ENCODE results near the gene TIGD7.
"Not testable (repeated sequence)": the region's sequence is repeated elsewhere in the genome, so short reads cannot be mapped to it uniquely, and the experiment has no call there.

The TIGD7 gene

DNA sequence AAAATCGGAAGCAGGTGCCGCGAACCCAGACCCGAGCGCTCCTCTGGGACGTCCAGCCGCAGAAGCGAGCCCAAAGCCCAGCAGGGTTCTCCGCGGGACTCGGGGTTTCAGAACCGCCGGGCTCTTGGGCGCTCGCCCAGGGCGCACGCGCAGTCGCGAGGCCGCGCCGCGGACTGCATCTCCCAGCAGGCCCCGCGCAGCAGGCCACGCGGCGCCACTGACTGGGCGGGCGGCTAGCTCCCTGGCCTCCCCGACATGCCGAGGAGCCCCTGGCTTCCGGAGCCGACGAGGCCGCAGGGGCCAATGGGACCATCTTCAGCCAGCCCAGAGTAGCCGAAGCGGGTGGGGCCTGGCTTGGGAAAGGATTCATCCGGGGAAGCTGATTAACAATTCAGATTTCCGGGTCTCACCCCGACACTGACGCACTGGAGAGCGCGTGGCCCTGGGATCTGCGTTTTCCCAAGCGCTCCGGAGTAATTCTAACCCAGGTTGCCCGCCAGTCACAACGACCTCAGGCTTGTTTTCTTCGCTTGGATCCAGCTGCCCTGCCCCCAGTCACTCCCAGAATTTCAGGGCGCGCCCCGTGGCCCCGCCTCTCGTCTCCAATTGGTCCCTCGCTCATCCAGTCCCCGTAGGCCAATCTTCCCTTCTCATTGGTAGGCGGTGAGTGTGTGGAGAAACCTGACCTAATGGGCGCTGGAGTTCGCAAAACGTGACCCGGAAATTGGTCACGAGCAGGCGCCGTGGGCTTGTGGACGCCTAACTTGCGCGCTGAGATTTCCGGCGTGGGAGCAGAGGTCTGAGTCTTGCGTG lies 22.3 kb downstream of the TIGD7 start, which contains the start of gene ZNF263:
TSS of gene ZNF263 (plus strand) at position 762 of the 813 bp plus-strand sequence. CDS start 328 bp downstream, outside the sequence.
- DNase-seq (ENCODE audit: low spot score) = peak; percentile 94

DNA sequence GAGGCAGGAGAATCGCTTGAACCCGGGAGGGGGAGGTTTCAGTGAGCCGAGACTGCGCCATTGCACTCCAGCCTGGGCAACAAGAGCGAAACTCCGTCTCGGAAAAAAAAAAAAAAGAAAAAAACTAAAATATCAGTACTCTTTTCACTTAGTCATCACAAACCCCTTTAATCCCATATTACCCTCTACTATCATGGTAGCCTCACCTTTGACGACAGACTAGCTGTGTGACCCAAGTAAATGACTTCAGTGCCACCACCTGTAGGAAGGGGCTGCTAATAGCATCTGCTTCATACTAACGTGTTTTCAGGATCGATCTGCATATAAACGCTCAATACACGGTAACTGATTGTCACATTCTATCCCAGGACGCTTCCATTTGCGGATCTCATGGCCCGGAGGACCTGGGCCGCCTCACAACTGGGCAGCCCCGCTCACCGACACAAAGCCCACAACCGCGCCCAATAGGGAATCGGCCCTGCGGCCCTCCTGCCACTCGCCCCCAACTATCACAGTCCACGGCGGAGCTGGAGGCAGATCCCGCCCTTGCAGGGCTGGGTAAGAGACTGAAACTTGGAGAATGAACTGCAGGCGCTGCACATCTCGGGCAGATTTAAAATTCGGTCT lies 23.0 kb downstream of the TIGD7 start:
- peak; percentile 78 for DNase-seq (ENCODE audit: low spot score)

DNA sequence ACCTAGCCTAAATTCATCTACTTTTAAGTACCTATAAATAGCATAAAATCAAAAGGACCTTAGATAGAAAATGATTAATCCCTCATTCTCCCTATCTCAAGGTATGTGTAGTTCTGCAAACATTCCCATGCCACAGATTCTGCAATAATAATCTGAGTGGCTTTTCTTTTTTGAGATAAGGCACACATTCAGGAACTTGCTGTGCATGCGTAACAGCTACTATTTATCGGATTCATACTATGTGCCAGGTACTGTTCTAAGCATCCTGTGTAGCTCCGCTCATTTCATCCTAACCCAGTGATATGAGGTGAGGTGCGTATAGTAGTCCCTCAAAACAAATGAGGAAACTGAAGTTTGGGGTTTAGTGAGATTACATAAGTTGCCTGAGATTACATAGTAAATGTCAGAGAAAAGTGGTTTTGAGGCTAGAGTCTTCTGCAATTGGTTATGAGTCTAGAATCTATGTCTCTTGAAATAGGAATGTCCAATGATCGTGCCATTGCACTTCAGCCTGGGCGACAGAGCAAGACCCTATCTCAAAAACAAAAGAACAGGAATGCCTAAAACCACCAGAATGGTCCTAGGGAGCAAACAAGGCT lies 23.9 kb downstream of the TIGD7 start:
- DNase-seq (ENCODE audit: low spot score) = no peak

DNA sequence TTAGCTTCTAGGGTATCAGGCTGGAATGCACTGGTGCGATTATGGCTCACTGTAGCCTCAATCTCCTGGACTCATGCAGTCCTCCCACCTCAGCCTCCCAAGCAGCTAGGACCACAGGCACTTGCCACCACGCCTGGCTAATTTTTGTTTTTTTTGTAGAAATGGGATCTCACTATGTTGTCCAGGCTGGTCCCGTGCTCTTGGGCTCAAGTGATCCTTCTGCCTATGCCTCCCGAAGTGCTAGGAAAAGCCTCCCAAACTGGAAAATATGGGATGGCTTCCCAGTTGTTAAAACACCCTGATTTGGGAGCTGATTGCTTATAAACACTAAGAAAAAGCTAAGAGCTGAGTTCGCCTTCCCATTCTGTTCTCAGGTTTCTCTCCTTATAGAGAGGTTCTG lies 28.6 kb downstream of the TIGD7 start:
- no peak for DNase-seq (ENCODE audit: low spot score)

DNA sequence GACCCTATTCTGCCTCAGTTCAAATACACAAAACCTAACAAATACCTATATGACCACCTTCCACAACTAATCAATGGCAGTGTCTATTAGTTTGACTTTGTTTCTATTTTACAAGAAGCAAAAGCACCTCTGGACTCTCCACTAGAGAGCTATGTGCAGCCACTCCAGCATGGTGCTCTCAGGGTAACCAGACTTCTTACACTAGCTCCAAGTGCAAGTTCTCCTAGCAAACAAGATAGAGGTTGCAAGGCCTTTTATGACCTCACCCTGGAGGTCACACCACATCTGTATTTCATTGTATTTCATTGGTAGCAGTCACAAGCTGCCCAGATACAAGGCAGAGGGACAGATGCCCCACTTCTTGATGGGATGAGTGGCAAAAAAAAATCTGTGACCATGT lies 30.3 kb downstream of the TIGD7 start:
- DNase-seq (ENCODE audit: low spot score) = no peak

DNA sequence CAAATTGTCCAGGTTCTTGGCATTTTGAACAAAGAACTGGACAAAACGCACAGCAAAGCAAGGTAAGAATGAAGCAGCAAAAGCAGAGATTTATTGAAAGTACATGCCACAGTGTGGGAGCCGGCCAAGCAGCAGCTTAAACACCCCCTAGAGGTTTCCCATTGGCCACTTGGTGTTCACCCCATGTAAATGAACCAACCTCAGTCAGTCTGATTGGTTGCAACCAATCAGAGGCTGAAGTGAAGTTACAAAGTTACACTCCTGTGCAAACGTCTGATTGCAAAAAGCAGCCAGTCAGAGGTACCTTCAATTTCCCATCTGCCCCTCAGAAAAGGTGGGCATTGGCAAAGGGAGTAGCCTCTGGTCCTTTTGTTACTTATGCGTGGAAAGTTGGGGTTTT lies 30.7 kb downstream of the TIGD7 start:
- no peak for DNase-seq (ENCODE audit: low spot score)

DNA sequence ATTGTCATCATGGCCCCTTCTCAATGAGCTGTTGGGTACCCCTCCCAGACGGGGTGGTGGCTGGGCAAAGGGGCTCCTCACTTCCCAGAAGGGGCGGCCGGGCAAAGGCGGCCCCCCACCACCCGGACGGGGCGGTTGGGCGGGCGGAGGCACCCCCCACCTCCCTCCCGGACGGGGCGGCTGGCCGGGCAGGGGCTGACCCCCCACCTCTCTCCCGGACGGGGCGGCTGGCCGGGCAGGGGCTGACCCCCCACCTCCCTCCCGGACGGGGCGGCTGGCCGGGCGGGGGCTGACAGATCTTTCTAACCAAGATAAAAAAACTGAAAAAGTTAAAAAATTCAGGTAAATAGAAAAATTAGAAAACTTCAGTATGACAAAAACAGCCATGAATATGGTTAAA lies 33.9 kb downstream of the TIGD7 start:
- DNase-seq (ENCODE audit: low spot score) = not testable (repeated sequence)

DNA sequence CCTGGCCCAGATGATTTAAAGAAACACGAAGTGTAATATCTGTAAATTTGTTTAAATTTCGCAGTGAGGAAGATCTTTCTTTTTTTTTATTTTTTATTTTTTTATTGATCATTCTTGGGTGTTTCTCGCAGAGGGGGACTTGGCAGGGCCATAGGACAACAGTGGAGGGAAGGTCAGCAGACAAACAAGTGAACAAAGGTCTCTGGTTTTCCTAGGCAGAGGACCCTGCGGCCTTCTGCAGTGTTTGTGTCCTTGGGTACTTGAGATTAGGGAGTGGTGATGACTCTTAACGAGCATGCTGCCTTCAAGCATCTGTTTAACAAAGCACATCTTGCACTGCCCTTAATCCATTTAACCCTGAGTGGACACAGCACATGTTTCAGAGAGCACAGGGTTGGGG lies 34.5 kb downstream of the TIGD7 start:
- DNase-seq (ENCODE audit: low spot score) = not testable (repeated sequence)

DNA sequence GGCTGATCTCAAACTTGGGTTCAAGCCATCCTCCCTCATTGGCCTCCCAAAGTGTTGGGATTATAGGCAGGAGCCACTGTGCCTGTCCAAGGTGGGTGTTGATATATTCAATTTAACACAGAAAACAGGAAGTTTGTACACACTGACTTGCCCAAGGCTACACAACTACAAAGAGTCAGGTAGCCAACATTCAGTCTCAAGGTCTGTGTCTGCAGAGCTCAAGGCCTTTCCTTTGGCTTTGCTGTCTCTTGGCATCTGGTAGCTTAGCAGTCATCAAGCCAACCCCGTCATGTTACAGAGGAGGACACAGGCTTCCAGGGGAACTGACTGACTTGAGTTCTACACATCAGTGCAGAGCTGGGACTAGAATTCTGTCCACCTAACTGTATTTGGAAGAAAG lies 36.9 kb downstream of the TIGD7 start:
- DNase-seq (ENCODE audit: low spot score) = no peak

DNA sequence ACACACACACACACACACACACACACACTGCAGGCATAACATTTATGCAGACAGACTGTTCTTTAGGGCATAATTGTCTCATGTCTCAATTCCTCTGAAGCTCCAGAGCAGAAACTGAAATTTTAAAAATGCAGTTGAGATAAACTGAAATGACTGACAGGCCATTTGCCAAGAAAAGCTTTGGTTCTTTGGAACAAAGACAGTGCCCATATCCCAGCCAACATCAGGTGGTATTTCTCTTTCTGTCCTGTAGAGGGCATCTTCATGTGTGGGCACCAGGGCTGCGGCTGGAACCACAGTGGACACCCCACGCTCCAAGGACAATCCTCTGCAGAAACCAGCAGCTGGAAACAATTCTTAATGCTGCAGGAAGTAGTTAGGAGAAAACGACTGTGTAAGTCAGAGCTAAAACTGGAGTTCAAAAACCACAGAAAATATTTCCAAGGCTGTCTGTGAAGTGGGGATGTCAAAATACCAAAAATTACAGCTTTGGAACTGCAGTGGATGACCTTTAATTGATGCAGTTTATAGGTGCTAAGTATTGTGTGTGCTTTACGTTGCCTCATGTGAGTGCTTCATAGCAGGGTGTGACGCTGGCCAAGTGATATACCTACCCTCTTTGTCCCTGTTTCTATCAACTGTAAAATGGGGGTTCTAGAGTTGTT lies 38.2 kb downstream of the TIGD7 start:
- DNase-seq (ENCODE audit: low spot score) = peak; percentile 38

DNA sequence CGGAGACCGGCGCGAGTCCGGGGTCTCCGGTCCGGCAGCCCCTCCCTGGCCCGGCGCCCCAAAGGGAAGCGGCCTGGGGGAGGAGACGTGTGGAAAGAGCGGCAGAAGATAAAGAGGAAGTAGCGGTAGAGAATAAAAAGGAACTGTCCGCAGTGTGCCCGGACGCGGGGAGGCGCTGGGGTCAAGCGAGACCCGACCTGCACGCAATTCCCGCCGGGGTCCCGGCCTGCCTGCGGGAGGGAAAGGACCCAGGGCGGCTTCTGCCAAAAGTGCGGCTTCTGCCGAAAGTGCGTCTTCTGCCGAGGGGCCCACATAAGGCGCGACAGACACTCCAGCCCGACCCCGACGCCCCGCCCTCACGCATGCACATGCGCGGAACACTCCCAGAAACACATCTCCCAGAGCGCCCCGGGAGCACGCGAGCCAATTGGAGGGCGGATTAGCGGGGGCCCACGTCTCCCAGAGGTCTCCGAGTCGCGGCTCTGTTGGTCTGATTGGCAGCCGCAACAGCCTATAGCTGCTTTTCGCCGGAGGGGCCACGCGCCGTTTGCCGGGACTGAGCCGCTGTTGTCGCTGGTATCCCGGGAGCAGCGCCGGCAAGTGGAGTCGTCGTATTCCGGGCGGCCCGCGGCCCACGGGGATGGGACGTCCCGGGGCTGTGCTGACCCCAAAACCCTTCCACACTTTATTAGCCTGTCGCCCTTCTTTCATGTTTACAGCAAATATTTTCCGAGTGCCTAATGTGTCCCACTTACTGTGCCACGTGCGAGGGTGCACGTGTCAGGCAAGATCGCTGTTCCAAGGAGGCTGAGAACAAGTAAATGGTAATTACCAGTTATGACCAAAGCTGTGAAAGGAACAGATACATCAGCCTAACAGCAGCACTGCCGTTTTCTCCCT lies 40.8 kb downstream of the TIGD7 start:
- peak; percentile 95 for DNase-seq (ENCODE audit: low spot score)

DNA sequence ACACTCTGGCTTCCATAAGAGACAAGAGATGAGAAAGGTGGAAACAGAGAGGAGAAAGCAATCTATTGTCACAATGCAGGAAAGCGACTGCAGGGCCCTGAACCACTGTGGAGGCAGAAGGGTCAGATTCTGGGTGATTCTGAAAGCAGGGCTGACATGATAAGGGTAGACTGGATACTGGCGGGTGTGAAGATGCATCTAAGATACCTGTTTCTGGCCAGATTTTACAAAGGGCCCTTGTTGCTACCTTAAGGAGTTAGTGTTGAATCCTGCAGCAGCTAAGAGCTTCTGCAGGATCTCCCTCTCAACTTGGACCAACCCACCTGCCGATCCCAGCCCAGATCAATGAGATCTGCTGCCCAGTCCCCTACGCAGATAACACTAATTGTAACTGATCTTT lies 42.7 kb downstream of the TIGD7 start:
- DNase-seq (ENCODE audit: low spot score) = no peak

DNA sequence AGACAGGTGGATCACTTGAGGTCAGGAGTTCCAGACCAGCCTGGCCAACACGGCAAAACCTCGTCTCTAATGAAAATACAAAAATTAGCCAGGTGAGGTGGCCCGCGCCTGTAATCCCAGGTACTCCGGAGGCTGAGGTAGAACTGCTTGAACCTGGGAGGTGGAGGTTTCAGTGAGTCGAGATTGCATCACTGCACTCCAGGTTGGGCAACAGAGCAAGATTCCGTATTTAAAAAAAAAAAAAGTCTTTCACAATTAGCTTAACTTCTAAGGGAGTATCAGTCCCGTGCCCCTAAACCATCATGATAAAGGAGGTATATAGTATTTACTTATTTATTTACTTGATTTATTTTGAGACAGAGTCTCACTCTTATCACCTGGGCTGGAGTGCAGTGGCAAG lies 45.4 kb downstream of the TIGD7 start:
- no peak for DNase-seq (ENCODE audit: low spot score)

DNA sequence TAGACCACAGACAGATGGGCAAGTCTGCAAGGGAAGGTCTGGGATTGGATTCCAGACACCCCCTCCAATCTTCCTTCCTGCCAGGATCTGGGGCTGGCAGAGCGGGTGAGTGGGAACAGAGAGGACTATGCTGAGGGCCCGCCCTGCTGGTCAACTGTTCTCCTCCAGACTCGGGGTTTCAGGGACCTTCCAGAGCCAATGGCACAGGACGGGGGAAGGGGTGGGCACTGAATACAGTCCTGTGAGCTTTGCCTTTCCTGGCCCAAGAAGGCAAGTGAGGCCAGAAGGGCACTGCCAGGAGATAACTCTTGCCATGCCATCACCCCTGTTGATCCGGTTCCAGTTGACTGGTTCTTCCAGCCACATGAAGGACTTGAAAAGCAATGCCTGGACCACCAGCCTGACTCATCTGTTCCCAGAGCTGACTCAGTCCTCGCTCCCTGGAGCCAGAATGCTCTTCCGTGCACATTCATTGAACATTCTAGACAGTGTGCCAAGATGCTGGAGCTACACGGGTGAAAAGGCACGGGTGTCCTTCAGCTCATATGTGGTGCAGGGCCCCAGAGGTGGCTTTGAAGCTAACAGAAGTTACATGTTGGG lies 48.3 kb downstream of the TIGD7 start:
- DNase-seq (ENCODE audit: low spot score) = no peak

DNA sequence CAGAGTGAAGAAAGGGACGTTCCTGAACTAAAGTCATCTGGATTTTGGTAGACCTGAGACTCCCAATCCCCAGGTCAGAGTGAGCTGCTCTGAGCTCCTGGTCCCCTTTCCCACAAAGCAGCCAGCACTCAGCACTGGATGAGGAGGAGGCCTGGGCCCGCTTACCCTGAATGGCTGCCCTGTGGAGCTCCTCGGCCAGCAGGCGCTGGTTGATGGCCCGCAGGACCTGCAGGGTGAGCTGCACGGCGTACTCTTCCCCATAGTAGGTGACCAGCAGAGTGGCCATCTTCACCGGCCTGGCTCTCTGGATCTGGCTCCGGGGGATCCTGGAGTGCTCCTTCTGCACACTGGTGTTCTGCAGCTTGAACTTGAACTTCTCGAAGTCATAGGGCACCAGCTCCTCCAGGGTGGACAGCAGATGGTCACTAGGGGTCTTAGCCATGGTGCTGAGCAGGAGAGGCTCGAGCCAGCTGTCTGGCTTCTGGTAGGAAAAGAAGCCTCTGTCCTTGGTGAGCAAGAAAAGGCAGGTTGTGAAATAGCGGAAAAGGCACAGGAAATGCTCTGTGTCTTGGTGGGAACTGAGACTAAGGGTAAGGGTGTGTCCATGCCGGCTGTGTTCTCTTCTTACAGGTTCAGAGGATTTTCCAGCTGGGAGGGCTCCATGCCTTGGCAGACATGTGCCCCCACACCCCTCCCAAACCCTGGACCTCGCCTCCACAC lies 48.9 kb downstream of the TIGD7 start, which contains the start of gene MEFV:
TSS of gene MEFV (minus strand) at position 488 of the 720 bp plus-strand sequence. CDS start at position 442, 46 bp downstream.
- no peak for DNase-seq (ENCODE audit: low spot score)

DNA sequence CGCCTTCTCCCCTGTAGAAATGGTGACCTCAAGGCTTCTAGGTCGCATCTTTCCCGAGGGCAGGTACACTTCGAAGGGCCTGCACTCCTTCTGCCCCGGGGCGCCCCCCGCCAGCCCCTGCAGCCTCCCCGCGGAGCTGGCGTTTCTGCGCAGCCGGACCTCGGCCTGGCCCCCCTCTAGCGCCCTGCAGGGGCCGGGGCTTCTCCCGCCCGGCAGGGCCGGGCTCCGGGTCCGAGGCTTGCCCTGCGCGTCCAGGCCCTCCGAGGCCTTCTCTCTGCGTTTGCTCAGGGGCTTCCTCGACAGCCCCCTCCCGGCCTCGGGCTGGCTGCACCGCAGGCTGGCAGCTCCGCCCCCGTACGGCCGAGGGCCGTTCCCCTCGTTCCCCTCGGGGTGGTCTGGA lies 50.9 kb downstream of the TIGD7 start:
- no peak for DNase-seq (ENCODE audit: low spot score)

DNA sequence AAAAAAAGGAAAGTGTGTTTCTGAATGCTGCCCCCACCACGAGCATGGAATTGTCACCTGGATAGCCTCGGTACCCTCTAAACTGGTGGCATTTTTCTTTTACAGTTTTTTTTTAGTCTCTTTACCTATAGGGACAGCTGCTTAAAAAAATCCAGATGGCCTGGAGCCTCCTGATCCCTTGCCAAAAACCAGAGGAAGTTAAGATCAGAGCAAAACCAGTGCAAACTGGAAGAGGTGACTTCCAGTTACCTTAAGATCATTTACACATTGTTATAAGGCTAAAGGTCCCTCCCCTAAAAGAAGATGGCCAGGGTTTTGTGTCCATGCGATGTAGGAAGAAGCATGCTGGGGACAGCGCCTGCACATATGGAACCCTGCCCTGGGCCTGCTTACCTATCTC lies 52.3 kb downstream of the TIGD7 start:
- DNase-seq (ENCODE audit: low spot score) = no peak

DNA sequence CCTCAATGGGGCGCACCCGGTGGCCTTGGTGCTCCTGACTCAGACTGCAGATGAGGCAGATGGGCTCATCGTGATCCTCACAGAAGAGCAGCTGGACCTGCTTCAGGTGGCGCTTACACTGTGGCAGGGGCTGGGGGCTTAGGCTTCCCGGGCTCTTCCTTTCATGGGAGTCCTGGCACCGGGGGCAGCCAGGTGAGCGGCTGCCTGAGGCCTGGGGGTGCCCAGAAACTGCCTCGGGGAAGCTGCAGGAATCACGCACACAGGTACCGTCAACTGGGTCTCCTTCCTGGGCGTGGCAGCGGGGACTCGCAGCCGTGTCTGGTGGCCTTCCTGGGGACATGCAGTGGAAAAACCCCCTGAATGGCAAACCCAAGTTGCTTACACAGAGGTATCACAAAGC lies 55.8 kb downstream of the TIGD7 start:
- DNase-seq (ENCODE audit: low spot score) = no peak

DNA sequence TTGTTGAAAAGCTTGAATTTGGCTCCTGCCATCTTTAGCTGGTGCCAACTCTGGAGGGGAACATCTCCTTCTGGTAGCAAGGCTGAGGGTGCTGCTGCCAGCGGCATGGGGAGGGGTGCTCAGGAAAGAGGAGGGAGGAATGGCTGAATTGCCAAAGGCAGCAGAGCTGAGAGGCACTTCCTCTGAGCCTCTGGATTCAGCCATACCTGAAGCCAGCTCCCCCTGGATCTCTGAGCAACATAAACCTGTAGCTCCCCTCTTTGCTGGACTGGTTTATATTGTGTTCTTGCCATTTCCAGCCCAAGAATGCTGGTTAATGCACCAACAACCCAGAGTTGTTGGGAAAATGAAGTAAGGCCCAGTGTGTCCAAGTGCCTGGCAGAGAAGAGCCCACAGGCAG lies 56.2 kb downstream of the TIGD7 start:
- DNase-seq (ENCODE audit: low spot score) = no peak
